Stimulated activated CD8-positive, alpha-beta memory T cell treated with anti-CD3 and anti-CD28 coated beads, Interleukin-12 subunit alpha, Interleukin-12 subunit beta, amount 100 ng/mL, for 1 hour (primary cell): ENCODE measurements around the gene PLCB1.

Source experiments
- DNase-seq: peaks from one replicate; pipeline ENCODE4 v3.0.0-alpha.2; 2020; ENCODE audit warnings: low read depth

The PLCB1 gene

DNA sequence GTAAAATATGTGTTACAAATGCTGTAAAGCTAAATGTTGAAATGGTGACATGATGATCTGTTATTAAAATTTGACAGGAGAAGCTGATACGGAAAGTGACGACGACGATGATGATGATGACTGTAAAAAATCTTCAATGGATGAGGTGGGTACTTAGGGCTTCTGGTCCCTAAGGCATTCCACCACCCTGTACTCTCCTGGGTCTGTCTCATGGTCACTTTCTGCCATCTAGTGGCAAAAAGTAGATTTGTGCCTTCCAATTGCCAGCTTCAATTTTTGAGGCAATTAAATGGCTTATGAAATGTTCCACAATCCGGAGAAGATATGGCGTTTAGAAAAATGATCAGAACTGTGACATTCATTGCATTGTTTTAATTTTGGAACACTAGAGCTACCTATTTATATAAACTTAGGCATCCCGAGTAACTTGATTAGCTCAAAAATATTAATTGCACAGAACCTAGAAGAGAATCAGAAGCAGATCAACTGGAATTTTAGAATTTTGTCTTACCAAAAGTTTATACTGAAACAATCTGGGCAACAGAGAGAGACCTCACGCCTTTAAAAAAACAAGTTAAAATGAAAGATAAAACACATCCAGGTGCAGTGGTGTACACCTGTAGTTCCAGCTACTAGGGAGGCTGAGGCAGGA, 590.3 kb downstream of the PLCB1 start:
- no peak for DNase-seq

DNA sequence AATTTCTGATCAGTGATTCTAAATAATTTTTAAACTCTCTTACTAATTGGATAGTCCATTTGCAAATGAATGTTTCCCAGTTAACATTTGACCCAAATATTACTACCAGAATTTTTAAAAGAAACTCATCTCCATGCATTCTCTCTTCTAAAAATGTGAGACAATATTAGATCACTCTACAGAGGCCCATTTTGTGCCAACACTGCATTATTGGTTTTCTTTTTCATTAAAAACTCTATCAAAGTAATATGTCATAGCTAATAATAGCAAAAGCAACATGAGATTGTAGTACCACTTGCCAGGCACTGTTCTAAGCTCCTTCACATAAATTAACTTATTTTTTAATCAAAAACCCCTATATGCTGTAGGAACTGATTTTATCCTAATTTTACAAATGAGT, 591.2 kb downstream of the PLCB1 start:
- DNase-seq: no peak

DNA sequence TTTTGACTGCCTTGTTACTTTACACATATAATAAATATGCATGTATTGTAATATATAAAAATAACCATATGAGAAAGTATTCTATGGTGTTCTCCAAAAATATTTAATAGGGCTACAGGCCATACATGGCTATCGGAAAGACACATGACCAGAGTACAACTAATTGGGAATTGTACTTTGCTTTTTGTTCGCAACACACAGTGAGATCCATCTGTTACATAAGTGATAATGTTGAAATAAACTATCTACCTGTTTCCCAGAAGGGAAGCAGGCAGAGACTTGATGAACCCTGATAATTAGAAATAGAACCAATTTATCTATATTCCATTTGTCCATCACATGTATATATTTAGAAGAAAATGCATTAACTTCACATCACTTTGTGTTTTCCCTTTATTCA, 592.8 kb downstream of the PLCB1 start:
- DNase-seq: no peak

DNA sequence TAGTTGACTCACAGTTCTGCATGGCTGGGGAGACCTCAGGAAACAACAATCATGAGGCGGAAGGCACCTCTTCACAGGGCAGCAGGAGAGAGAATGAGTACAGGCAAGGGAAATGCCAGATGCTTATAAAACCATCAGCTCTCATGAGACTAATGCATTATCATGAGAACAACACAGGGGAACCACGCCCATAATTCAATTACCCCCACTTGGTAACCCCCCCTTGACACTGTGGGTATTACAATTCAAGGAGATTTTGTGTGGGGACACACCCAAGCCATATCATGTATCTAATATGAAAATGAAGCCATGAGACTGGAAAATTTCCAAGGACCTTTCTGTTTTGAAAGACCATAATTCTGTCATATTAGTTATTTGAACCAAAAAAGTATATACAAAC, 594.4 kb downstream of the PLCB1 start:
- no peak for DNase-seq

DNA sequence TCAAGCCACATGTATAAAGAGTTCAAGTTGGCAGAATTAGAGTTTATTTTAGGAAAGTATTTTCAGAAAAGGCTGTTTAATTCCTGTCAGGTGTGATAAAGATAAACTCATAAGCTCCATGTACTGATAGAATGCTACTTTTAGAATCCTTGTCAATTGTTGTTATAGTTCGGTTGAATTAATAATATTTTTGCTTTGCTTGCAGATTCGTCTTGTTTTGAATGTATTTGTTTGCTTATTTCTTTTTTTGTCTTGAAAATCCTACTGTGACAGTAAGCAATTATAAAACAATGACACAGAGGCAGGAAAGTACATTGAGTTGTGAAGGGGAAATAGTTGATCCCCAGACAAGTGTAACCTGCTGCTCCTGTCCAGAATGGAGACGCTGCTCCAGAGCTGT, 602.9 kb downstream of the PLCB1 start:
- no peak for DNase-seq

DNA sequence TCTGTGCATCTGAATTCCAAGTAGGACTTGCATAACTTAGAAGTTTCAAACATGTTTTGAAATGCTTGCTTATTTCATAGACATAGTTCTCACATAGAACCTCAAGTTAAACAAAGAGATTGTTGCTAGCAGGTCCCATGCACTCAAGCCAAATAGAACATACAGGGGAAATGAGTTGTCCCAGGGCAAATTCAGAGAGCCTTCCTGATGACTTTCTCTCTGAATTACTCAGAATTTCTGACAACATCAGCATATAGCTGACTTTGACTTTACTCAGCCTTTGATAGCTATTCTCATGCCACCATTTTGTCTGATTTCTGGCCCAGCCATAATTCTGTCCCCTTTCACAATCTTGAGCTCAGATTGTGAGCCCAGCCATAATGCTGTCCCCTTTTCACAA, 603.6 kb downstream of the PLCB1 start:
- DNase-seq: no peak

DNA sequence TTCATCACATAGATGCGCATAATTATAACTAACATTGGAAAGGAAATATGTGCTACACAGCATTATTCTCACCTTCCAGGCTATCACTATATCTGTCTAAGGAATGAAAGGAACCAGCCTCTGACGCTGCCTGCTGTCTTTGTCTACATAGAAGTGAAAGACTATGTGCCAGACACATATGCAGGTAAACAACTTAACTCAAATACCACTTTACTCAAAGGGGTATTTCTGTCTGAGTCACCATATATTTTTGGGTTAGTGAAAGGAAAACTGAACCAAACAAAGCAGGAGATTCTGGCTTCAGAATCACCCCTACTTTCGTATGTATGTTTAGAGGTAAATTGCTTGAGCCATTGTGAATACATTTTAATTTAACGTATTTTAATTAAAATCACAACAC, 608.2 kb downstream of the PLCB1 start:
- DNase-seq: no peak

DNA sequence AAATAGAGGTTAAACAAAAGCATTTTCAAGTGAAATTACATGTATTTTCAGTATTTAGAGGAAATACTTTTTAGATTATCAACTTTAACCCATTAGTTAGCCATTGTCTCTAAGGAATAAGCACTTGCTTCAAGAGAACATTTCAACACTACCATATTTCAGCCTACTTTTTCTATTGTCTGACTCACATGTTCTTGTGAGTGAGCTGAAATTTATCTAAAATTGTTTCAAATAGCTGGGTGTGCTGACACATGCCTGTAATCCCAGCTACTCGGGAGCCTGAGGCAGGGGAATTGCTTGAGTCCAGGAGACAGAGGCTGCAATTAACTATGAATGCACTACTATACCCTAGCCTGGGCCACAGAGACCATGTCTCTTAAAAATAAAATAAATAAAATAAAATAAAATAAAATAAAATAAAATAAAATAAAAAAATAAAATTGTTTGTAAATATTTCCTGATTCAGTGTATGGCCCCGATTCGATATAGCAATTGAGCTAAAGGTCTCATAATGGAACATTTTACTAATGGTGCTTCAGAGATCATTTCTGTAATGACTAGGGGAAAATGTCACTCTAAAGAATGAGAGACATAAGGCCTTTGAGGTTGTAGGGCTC, 612.3 kb downstream of the PLCB1 start:
- DNase-seq: no peak

DNA sequence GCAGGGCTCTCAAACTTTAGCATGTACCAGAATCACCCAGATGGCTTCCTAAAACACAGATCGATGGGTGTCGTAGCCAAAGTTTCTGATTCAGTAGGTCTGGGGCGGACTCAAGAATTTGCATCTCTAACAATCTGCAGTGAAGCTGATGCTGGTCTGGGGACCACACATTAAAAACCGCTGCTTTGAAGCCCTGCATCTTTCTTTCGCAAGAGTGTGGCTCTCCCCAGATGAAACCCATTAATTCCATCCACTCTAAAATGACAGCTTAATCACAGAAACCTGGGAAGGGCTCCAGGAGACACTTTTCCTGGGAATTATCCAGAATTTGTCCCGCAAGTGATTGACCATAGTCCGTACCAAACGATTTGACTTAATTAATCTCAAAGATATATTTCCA, 617.0 kb downstream of the PLCB1 start:
- no peak for DNase-seq

DNA sequence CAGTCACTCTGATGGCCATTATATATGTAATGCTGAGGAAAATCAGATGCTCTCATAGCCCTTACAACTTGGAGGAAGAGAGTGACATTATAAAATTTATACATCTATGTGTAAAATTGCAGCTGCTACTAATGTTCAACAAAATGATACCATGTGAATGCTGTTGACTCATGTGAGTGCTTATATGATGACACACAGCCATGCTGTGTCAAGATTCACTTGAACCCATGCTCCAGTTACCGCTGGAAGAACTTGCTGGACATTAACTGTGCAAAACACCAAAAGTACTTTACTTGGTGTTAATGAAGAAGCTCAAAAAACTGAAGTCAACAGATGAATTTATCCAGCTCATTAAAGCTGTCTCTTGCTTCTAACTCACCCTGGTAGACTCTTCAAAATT, 617.9 kb downstream of the PLCB1 start:
- no peak for DNase-seq

DNA sequence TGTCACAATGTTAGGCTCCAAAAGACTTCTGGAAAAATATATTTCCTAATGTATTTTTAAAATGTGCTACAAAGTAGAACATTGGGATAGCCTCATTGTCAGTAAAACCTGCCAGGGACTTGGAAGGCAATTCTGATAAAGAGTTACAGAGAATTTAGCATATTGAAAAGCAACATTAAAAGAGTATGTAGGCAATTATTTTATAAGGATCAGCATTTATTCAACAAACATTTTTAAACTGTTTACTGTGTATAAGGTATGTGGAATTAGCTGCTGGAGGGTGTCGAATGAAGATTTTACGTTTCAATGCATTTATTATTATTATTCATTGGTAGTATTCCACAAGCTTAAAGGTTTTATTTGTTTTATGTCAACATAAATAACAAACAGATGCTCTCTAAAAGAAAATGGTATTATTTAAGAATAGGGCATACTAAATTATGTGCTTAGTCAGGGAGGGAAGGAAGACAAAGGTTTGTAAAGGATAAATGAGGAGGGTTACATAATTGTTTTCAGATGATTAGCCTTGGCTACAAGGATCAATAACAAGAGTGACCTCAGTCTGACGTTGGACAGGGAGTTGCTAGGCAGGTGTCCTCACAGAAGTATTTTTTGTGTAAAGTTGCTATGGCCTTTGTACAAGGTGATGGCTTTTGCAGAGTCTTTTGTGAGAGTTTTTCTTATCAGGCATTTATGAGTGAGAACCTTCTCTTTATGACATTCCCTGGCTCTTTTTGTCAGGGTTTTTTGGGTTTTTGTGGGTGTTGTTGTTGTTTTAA, 623.5 kb downstream of the PLCB1 start:
- no peak for DNase-seq

DNA sequence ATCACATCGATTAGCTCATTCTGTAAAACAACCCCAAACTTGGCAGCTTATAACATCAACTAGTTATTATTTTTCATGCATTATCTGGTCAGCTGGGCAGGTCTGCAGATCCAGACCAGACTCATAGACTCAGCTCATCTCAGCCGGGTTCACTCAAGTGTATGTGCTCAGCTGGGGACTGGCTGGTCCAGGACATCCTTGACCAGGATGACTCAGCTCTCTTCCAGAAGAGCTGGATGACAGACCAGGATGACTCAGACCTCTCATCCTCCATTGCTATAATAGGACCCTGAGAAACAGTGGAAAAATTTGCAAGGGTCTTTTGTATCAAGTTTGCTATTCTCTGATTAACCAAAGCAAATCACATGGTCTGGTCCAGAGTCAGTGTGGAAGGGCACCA, 624.3 kb downstream of the PLCB1 start:
- DNase-seq: no peak

DNA sequence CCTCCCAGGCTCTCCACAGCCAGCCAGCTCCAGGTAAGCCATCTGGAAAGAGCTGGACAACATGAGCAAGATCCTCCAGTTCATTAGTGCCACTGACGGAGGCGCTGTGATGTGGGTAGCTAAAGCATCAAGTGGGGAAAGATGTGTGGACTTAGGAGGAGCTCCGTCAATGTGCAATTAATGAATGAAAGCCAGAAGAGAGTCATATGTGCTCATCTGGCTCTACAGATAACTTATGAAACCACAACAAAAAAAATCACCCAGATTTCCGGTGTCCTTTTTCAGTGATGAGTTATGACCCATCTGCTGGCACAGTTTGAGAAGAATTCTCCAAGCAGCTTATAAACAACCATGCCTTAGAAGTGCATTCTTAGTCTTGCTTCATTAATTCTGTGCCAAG, 625.1 kb downstream of the PLCB1 start:
- DNase-seq: no peak

DNA sequence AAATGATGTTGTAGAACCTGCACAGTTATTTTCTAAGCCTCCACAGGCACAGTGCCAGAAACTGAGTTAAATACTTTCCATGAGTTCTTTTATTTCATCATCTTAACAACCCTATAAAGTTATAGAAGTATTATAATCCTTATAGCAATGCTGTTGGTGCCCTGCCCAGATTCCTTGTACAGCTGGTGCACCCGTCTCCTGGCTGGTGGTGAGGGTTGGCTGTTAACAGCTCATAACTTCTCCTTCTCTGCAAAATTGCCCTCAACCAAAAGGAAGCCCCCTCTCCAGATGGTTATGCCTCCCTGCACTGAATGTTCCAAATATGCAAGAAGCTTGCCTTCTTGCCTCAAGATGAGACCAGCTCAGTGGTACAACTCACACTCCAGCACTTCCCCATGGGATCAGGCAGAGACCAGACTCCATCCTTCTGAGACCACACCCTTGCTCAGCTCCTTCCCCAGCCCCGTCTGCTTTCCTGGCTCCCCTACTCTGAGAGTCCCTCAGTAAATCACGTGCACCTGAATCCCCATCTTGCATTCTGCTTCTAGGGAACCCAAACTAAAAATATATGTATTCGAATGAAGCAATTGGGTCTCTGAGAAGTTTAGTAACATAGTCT, 632.4 kb downstream of the PLCB1 start:
- DNase-seq: no peak

DNA sequence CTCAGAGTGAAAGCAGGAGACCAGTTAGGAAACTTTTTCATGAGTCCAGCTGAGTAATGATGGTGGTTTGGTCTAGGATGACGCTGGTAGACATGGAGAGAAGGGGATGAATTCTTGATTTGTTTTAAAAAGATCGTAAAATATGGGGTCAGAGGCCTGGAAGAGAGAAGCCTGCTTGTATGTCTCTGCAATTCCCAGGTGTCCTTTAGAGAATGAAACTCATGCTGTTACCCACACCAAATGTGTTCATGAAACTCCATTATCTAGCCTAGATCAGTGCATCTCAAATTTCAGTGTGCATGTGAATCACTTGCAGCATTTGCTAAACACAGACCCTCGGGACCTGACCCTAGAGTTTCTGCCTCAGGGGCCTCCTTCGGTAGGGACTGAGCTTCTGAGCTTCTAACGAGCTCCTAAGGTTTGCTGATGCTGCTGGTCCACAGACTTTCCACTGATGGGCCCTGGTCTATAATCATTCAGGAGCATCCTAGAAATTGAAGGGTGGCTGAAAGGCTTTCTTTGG, 634.9 kb downstream of the PLCB1 start:
- DNase-seq: no peak

DNA sequence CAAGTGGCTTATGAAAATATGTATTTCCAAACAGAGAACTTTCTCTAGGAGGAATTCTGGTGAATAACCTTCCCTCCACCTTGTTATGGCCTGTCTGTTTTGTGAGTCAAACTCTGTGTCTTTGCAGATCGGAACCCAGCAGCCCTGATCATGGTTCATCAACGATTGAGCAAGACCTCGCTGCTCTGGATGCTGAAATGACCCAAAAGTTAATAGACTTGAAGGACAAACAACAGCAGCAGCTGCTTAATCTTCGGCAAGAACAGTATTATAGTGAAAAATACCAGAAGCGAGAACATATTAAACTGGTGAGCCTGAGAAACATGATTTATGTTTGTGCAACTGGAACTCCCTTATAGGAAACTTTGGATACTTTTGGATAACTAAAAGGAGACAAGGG, 642.3 kb downstream of the PLCB1 start:
- DNase-seq: no peak

DNA sequence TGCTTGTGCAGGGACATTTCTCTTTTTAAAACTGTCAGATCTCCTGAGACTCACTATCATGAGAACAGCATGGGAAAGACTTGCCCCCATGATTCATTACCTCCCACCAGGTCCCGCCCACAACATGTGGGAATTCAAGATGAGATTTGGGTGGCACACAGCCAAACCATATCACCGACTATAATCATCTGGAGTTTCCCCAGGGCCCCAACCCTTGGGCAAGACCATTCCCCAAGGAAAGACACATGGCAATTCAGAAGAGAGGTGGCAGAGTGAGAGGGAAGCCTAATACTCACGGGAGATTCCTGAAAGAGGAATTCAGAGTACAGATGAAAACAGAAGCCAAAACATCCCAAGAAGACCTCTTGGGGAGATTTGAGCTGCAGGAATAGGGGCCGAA, 645.8 kb downstream of the PLCB1 start:
- DNase-seq: no peak

DNA sequence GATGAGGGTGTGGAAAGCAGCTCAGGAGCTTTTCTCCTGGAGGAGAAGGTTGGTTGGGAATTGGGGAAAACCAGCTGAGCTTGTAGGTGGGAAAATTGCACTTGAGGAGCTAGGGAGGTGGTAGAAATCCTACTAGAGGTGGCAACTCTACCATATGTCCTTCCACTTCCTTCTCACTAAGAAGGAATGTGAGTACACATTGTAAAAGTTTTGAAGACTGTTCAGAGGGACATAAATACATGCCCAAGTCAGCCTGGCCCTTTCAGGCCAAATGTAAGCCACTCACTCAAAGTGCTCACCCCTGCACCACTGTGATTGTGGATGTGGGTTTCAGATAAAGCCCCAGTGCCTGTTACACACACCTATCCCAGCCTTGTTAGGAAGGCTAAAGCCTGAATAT, 646.3 kb downstream of the PLCB1 start:
- DNase-seq: no peak

DNA sequence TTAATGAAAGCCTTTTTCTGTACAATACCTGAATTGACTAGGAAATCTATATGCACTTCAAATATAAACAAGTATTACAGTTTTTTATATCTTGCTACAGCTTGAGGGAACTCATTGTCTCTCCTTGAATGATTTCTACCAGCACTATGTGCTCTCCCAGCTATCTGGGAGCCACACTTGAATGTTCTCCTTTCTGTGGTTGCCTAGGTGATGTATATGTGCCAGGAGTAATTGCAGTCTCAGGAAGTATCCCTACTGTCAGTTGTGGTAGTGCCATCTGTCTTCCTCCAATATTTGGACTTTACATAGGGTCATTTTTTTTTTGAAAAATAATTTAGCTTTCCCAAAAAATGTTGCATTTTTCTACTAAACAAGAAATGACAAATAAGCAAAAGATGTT, 648.8 kb downstream of the PLCB1 start:
- no peak for DNase-seq

DNA sequence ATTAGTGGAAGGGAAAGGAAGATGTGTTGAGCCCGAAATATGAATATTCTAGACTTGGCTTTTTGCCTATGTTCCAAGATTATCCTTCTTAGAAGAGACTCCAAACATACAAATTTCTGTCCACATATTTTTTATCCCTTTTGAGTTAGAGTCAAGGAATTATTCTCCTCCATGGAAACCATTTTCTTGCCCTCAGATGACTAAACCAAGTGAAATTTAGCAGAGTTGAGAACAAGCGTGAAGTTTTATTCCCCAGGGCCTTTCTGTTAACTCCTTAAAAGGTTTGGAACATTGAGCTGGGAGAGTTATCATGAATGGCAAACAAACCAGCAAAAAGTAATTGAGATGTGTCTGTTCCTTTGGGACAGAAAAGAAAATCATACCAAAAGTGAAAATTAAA, 650.7 kb downstream of the PLCB1 start:
- DNase-seq: no peak

DNA sequence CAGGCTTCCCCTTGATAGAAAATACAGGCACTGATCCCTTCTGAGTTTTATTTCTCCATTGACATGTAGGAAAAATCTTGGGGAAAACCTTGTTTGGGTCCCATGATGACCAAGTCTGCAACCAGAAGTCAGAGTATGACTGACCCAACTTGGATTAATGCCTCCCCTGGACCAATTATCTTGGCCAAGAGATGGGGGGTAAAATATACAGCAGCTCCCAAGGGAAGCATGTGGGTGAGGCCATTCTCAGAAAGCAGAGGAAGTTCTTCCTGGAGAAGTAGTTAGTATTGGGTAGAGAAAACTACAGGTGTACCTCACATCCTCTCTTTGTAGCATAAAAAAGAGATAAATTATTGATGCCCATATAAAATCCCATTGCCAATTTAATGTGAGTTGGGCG, 651.7 kb downstream of the PLCB1 start:
- DNase-seq: no peak

DNA sequence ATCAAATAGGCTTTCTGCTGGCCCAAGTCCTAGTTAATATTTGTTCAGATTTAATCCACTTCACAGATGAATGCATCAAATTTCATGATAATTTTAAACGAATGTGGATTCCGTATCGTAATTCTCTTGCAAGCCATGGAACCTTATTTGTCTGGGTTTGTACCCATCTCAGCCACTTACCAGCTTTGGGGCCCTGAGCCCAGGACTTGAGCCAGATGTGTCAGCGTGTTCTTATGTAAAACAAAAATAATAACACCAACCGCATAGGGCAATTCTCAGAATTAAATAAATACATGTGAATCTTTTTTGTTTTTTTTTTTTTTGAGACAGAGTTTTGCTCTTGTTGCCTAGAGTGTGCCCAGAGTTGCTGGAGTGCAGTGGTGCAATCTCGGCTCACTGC, 654.3 kb downstream of the PLCB1 start:
- DNase-seq: no peak

DNA sequence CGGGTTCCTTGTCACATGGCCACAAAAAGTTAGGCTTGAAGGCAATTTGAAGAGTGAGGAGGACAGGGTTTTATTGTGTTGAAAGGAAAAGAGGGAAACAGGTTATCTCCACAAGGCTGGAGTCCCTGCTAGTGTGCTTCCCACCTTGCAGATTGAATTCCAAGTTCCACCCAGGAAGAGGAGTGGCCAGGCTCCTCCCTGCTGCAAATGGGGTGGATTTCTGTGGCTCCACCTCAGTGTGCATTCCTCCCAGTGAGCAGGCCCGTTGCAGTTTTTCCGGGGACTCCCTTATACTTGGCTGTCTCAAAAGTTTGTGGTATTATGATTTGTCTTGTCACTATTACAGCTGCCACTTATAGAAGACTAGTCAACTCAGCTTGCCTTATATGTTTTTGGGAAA, 655.0 kb downstream of the PLCB1 start:
- DNase-seq: no peak
